HCT116 (cell line): ENCODE data around the gene SDCCAG8. TPM values are rescaled to one million over a fixed set of nuclear protein-coding genes. Genes with fewer than 3 reads are reported as not detected.

Experiments used
- ATAC-seq: fragments of 200-7000 bp; cut with Tn5 transposase; 2 replicates; pipeline ENCODE4 v1.9.1; 2020; ENCODE audit warnings: mild to moderate bottlenecking, moderate library complexity
- BruUV-seq: library from RNA; stranded (reverse); fragments of 400-500 nt; replicated peaks from 2 replicates; lab custom pipeline; 2021; lab: Mats Ljungman, UMichigan
- CTCF ChIA-PET: fragments of 300-600 bp; sonication (Branson Sonifier 250); formaldehyde crosslinking; loops from one replicate; lab custom pipeline; 2021; ENCODE audit warnings: antibody characterized with exemption; lab: Charles Lee
- POLR2A ChIA-PET: fragments of 300-600, 350-600 bp; sonication (Branson Sonifier 250); formaldehyde crosslinking; loops from one replicate; lab custom pipeline; 2021; ENCODE audit warnings: antibody characterized with exemption; lab: Charles Lee
- RAD21 ChIA-PET, 2 experiments: fragments of 300-600 bp; sonication (Branson Sonifier 250); formaldehyde crosslinking; loops; one replicate each; lab custom pipeline; 2023; ENCODE audit warnings: low total read pairs in 2 of 2; ENCODE audit not compliant: uncharacterized antibody in 2 of 2, unreplicated experiment in 2 of 2, low non-redundant PET in 1 of 2; lab: Charles Lee
- DNase-seq: peaks from one replicate; pipeline ENCODE4 v3.0.0-alpha.2; 2010; ENCODE audit warnings: low read depth, low spot score
- H2AFZ ChIP-seq: fragments of 200-600 bp; shearing (Covaris generic), sonication (generic); 2 replicates; pipeline ENCODE4 v1.6.1; 2017; ENCODE audit warnings: low read depth, mixed run types, mixed read lengths, antibody characterized with exemption, low read length; ENCODE audit not compliant: poor library complexity, severe bottlenecking
- H3K27ac ChIP-seq: 2 replicates; pipeline ENCODE4 v1.5.1; 2012; ENCODE audit warnings: low read depth, low read length
- H3K27me3 ChIP-seq: fragments of 200-600 bp; sonication (generic); 2 replicates; pipeline ENCODE4 v1.6.1; 2016; ENCODE audit warnings: mixed run types, low read length, mixed read lengths; ENCODE audit not compliant: insufficient read depth
- H3K36me3 ChIP-seq, 2 experiments: fragments of 200-500 bp in 1 of 2; fragments of 200-600 bp in 1 of 2; sonication (Bioruptor generic) in 1 of 2; sonication (generic) in 1 of 2; 2 replicates each; pipeline versions ENCODE4 v1.5.1 to v1.6.1; 2014 to 2016; ENCODE audit warnings: low read length in 2 of 2, inconsistent platforms in 1 of 2, mixed read lengths in 1 of 2, mixed run types in 1 of 2; ENCODE audit not compliant: insufficient read depth in 2 of 2, control insufficient read depth in 1 of 2
- H3K4me1 ChIP-seq, 2 experiments: fragments of 200-600 bp in 1 of 2; sonication (generic) in 1 of 2; 2 replicates each; pipeline versions ENCODE4 v1.5.1 to v1.6.1; 2012 to 2017; ENCODE audit warnings: low read length in 2 of 2, inconsistent platforms in 1 of 2, mild to moderate bottlenecking in 1 of 2, mixed read lengths in 1 of 2, mixed run types in 1 of 2, moderate library complexity in 1 of 2; ENCODE audit not compliant: insufficient read depth in 2 of 2, control insufficient read depth in 1 of 2
- H3K4me2 ChIP-seq: fragments of 200-600 bp; sonication (generic); 2 replicates; pipeline ENCODE4 v1.6.1; 2017; ENCODE audit warnings: mixed run types, low read length, mixed read lengths
- H3K4me3 ChIP-seq, 2 experiments: fragments of 200-600 bp in 1 of 2; sonication (generic) in 1 of 2; replicated peaks in 1 of 2; 2 replicates each; pipeline ENCODE4 v1.5.1; 2011 to 2016; ENCODE audit warnings: low read length in 2 of 2, control low read depth in 1 of 2, low read depth in 1 of 2, mild to moderate bottlenecking in 1 of 2, mixed read lengths in 1 of 2, mixed run types in 1 of 2
- H3K79me2 ChIP-seq: fragments of 200-600 bp; sonication (generic); 2 replicates; pipeline ENCODE4 v1.6.1; 2017; ENCODE audit warnings: mild to moderate bottlenecking, mixed run types, low read length, moderate library complexity, mixed read lengths; ENCODE audit not compliant: insufficient read depth
- H3K9ac ChIP-seq: fragments of 200-600 bp; sonication (generic); 2 replicates; pipeline ENCODE4 v1.6.1; 2016; ENCODE audit warnings: low read length, mixed read lengths
- H3K9me2 ChIP-seq: fragments of 200-600 bp; sonication (generic), shearing (Covaris generic); 2 replicates; pipeline ENCODE4 v1.6.1; 2017; ENCODE audit warnings: mixed run types, mild to moderate bottlenecking, moderate library complexity; ENCODE audit not compliant: insufficient read depth
- H3K9me3 ChIP-seq, 2 experiments: fragments of 200-500 bp in 1 of 2; fragments of 200-600 bp in 1 of 2; sonication (Bioruptor generic) in 1 of 2; sonication (generic) in 1 of 2; 2 replicates each; pipeline ENCODE4 v1.6.1; 2014 to 2017; ENCODE audit warnings: low read length in 2 of 2, mixed read lengths in 2 of 2, inconsistent platforms in 1 of 2, low read depth in 1 of 2, mild to moderate bottlenecking in 1 of 2, mixed run types in 1 of 2, moderate library complexity in 1 of 2; ENCODE audit not compliant: control insufficient read depth in 1 of 2, insufficient read depth in 1 of 2
- H4K20me1 ChIP-seq: fragments of 200-600 bp; sonication (generic), shearing (Covaris generic); 2 replicates; pipeline ENCODE4 v1.6.1; 2017; ENCODE audit warnings: mixed run types, mild to moderate bottlenecking, moderate library complexity; ENCODE audit not compliant: insufficient read depth
- CBX3 ChIP-seq: IDR thresholded peaks from 2 replicates; pipeline ENCODE4 v1.6.1; 2012; ENCODE audit warnings: low read depth
- CEBPB ChIP-seq: IDR thresholded peaks from 2 replicates; pipeline ENCODE4 v1.6.1; 2012; ENCODE audit warnings: low read depth
- CTCF ChIP-seq, 3 experiments: fragments of 200-600 bp in 1 of 3; sonication (generic) in 1 of 3; IDR thresholded peaks in 2 of 3; conservative IDR thresholded peaks in 1 of 3; 2 replicates each; pipeline ENCODE4 v1.5.1; 2012 to 2017; ENCODE audit warnings: low read depth in 2 of 3, low read length in 2 of 3, antibody characterized with exemption in 1 of 3, borderline replicate concordance in 1 of 3, control low read depth in 1 of 3, mild to moderate bottlenecking in 1 of 3, mixed read lengths in 1 of 3, mixed run types in 1 of 3, moderate library complexity in 1 of 3; ENCODE audit not compliant: insufficient read depth in 1 of 3
- EGR1 ChIP-seq: IDR thresholded peaks from 2 replicates; pipeline ENCODE4 v1.6.1; 2012; ENCODE audit warnings: low read depth
- ELF1 ChIP-seq: IDR thresholded peaks from 2 replicates; pipeline ENCODE4 v1.6.1; 2012; ENCODE audit warnings: low read depth, borderline replicate concordance
- EZH2 ChIP-seq: fragments of 200-600 bp; sonication (generic); IDR thresholded peaks from 2 replicates; pipeline ENCODE4 v1.6.1; 2017; ENCODE audit warnings: antibody characterized with exemption, mixed run types
- FOSL1 ChIP-seq: IDR thresholded peaks from 2 replicates; pipeline ENCODE4 v1.6.1; 2012; ENCODE audit warnings: low read depth
- JUND ChIP-seq: IDR thresholded peaks from 2 replicates; pipeline ENCODE4 v1.6.1; 2012
- POLR2AphosphoS5 ChIP-seq: IDR thresholded peaks from 2 replicates; pipeline ENCODE4 v1.6.1; 2011; ENCODE audit warnings: mild to moderate bottlenecking, low read depth, low read length, moderate library complexity
- RAD21 ChIP-seq: IDR thresholded peaks from 2 replicates; pipeline ENCODE4 v1.6.1; 2012; ENCODE audit warnings: low read depth, mild to moderate bottlenecking
- REST ChIP-seq: IDR thresholded peaks from 2 replicates; pipeline ENCODE4 v1.6.1; 2012; ENCODE audit warnings: low read depth
- SIN3A ChIP-seq: IDR thresholded peaks from 2 replicates; pipeline ENCODE4 v1.6.1; 2012; ENCODE audit warnings: low read depth
- TCF7L2 ChIP-seq: IDR thresholded peaks from 2 replicates; pipeline ENCODE4 v1.7.0; 2011; ENCODE audit warnings: borderline replicate concordance, inconsistent platforms; ENCODE audit not compliant: insufficient read depth, insufficient read length; ENCODE audit errors: extremely low read depth
- ZFX ChIP-seq: fragments of 450-650 bp; IDR thresholded peaks from 2 replicates; pipeline ENCODE4 v1.6.1; 2017
- intact Hi-C: fragments of 100-400 bp; cut with micrococcal nuclease; formaldehyde crosslinking; loops from 2 replicates; pipeline ENCODE4 v1.10.0; 2022
- total RNA-seq: library from RNA; stranded (reverse); gene quantifications from one replicate; pipeline ENCODE4 v1.2.1, GENCODE V29; 2021; ENCODE audit not compliant: unreplicated experiment

SDCCAG8 gene
- total RNA-seq, 1 experiment from 2014 or later: 38.2 TPM

GRCh38 chr1:243499248-243499647 lies 243.4 kb downstream of the SDCCAG8 start:
- no peaks in the 10 kb centered on the region for H3K9me3 ChIP-seq
- intact Hi-C loops: no loop called here
- H3K4me3 ChIP-seq: no peak overlapping the region
- no peak overlapping the region for H3K4me2 ChIP-seq
- POLR2A ChIA-PET: no interaction called here
- H2AFZ ChIP-seq: no peak overlapping the region
- H3K27me3 ChIP-seq: no peaks in the 10 kb centered on the region
- BruUV-seq: no TSS peak
- H3K79me2 ChIP-seq: no peaks in the 10 kb centered on the region
- DNase-seq (no peak), ATAC-seq (no peak)
- no peaks in the 10 kb centered on the region for H4K20me1 ChIP-seq
- no peaks in the 10 kb centered on the region for H3K9me2 ChIP-seq
- TF ChIP-seq ELF1: no peak
- TF ChIP-seq CTCF (IDR thresholded peaks at IDR 0.05 in 2 of 3, conservative IDR thresholded peaks at IDR 0.05 in 1 of 3; ENCODE audit: borderline replicate concordance in 1 of 3, insufficient read depth in 1 of 3, low read depth in 2 of 3, low read length in 2 of 3): no peak
- TF ChIP-seq RAD21: no peak
- no peak for TF ChIP-seq CEBPB
- no peak for TF ChIP-seq EGR1
- TF ChIP-seq CBX3: no peak
- no peak for TF ChIP-seq JUND
- TF ChIP-seq TCF7L2: no peak
- TF ChIP-seq SIN3A: no peak
- TF ChIP-seq EZH2: no peak
- no peak for TF ChIP-seq REST
- no peak for TF ChIP-seq FOSL1
- no peak for TF ChIP-seq POLR2AphosphoS5
- no peak for TF ChIP-seq ZFX
- RAD21 ChIA-PET: no interaction called here
- no peaks in the 10 kb centered on the region; a peak in 1 of 4 replicates for H3K36me3 ChIP-seq
- CTCF ChIA-PET: no interaction called here
- H3K9ac ChIP-seq: no peak overlapping the region
- no peak overlapping the region for H3K27ac ChIP-seq
- H3K4me1 ChIP-seq: no peaks in the 10 kb centered on the region
